ENCODE results near the gene CLEC6A. TPM values are rescaled to one million over a fixed set of nuclear protein-coding genes. Genes with fewer than 3 reads are reported as not detected.

The CLEC6A gene
- total RNA-seq, 1 experiment from 2014 or later, result 0.17 TPM

- no peak overlapping the region for H2BK20ac ChIP-seq (ENCODE audit: low read depth, low read length, poor library complexity, severe bottlenecking)
- H3K4me1 ChIP-seq (ENCODE audit: insufficient read depth, low read length), result peaks cover 2% of the 10 kb centered on the region; the same call in 1 of the 2 replicates
- H4K20me1 ChIP-seq (ENCODE audit: control insufficient read depth, insufficient read depth, insufficient read length), result no peaks in the 10 kb centered on the region
- no peaks in the 10 kb centered on the region for H3K27me3 ChIP-seq (ENCODE audit: insufficient read depth, low read length)
- Mint-ChIP-seq H3K4me3 (no peak overlapping the region; a peak in 1 of 5 replicates), H3K9me3 (no peaks in the 10 kb centered on the region; a peak in 1 of 5 replicates), H3K27ac (no peak overlapping the region), H3K27me3 (ENCODE audit: low read depth) (no peaks in the 10 kb centered on the region), H3K36me3 (ENCODE audit: insufficient read depth in 1 of 3, low read depth in 3 of 3) (no peaks in the 10 kb centered on the region), H3K4me1 (peaks cover 24 to 26% of the 10 kb centered on the region in 2 experiments)
- no peak overlapping the region for H4K5ac ChIP-seq (ENCODE audit: insufficient read length, low read depth, low read length)
- no peak for TF ChIP-seq CTCF (conservative IDR thresholded peaks at IDR 0.05)
- H3K27ac ChIP-seq (ENCODE audit: insufficient read length, low read depth, low read length), result no peak overlapping the region
- H2AK5ac ChIP-seq (ENCODE audit: insufficient read length, low read length), result no peak overlapping the region
- H3K79me1 ChIP-seq (ENCODE audit: insufficient read depth, low read depth, low read length, poor library complexity, severe bottlenecking), result no peaks in the 10 kb centered on the region
- WGBS (ENCODE audit: extremely low coverage, insufficient read length, low lambda C conversion rate), result no CpG with 5 or more reads among the region's 3 CpGs
- no peak overlapping the region for H3K14ac ChIP-seq (ENCODE audit: insufficient read depth, low read length)
- H3K18ac ChIP-seq (ENCODE audit: insufficient read length, low read depth, low read length), result no peak overlapping the region
- no peak overlapping the region for H2BK120ac ChIP-seq (ENCODE audit: low read depth, low read length, poor library complexity, severe bottlenecking)
- no peak overlapping the region for H4K91ac ChIP-seq (ENCODE audit: insufficient read length, low read depth, low read length)
- no peak overlapping the region for H3T11ph ChIP-seq (ENCODE audit: low read length)
- no peak overlapping the region for H2AFZ ChIP-seq (ENCODE audit: low read length)
- no peak overlapping the region for H3K4me2 ChIP-seq (ENCODE audit: insufficient read depth, insufficient read length, low read length)
- H3K9ac ChIP-seq (ENCODE audit: extremely low read depth, insufficient read length, low read length), result no peak overlapping the region
- no peaks in the 10 kb centered on the region for H3K9me3 ChIP-seq (ENCODE audit: control insufficient read depth, low read depth, low read length)
- H3K4ac ChIP-seq (ENCODE audit: low read depth, low read length), result no peak overlapping the region
- no peak overlapping the region for H3K23ac ChIP-seq (ENCODE audit: insufficient read length, low read depth, low read length)
- H3K23me2 ChIP-seq (ENCODE audit: insufficient read length, low read depth, low read length, poor library complexity, severe bottlenecking), result no peaks in the 10 kb centered on the region
- no peak overlapping the region for H4K8ac ChIP-seq (replicated peaks; ENCODE audit: insufficient read length, low read depth, low read length)
- no peak overlapping the region for H2BK15ac ChIP-seq (ENCODE audit: low read depth, low read length)
- H3K79me2 ChIP-seq (ENCODE audit: insufficient read depth, low read length), result no peaks in the 10 kb centered on the region
- H3K56ac ChIP-seq (ENCODE audit: insufficient read length, low read depth, low read length), result no peak overlapping the region
- DNase-seq, result no peak
- H2BK5ac ChIP-seq (ENCODE audit: insufficient read length, low read length), result no peak overlapping the region
- H2BK12ac ChIP-seq (ENCODE audit: insufficient read length, low read depth, low read length), result no peak overlapping the region
Measured at GRCh38 chr12:8507596-8507995, 51.8 kb downstream of the CLEC6A start.

Data from H9 (cell line).